Measurements from ENCODE around the gene CALN1.

CALN1 gene

DNA sequence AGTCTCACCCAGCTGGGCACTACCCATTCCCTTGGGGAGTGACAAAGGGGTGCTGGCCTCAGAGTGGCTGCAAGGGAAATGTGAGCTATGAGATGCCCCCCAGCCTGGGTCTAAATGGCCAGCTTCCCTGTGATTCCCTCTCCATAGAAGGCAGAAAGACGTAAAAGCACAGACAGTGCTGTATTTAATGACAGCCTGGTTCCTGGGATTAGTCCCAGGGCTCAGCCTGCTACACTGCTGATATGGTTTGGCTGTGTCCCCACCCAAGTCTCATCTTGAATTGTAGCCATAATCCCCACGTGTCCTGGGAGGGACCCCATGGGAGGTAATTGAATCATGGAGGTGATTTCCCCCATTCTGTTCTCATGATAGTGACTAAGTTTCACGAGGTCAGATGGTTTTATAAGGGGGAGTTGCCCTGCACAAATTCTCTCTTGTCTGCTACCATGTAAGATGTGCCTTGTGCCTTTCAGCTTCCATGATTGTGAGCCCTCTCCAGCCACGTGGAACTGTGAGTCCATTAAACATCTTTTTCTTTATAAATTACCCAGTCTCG lies 23.9 kb upstream of the CALN1 start:
- DNase-seq (ENCODE audit: low read depth), result no peak
- TF ChIP-seq, protein P1, sequence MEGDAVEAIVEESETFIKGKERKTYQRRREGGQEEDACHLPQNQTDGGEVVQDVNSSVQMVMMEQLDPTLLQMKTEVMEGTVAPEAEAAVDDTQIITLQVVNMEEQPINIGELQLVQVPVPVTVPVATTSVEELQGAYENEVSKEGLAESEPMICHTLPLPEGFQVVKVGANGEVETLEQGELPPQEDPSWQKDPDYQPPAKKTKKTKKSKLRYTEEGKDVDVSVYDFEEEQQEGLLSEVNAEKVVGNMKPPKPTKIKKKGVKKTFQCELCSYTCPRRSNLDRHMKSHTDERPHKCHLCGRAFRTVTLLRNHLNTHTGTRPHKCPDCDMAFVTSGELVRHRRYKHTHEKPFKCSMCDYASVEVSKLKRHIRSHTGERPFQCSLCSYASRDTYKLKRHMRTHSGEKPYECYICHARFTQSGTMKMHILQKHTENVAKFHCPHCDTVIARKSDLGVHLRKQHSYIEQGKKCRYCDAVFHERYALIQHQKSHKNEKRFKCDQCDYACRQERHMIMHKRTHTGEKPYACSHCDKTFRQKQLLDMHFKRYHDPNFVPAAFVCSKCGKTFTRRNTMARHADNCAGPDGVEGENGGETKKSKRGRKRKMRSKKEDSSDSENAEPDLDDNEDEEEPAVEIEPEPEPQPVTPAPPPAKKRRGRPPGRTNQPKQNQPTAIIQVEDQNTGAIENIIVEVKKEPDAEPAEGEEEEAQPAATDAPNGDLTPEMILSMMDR (IDR thresholded peaks at IDR 0.05; ENCODE audit: control insufficient read depth, extremely low read depth, insufficient read depth), result no peak
- no peak overlapping the region for H3K4me3 ChIP-seq (ENCODE audit: low read depth, low read length)

DNA sequence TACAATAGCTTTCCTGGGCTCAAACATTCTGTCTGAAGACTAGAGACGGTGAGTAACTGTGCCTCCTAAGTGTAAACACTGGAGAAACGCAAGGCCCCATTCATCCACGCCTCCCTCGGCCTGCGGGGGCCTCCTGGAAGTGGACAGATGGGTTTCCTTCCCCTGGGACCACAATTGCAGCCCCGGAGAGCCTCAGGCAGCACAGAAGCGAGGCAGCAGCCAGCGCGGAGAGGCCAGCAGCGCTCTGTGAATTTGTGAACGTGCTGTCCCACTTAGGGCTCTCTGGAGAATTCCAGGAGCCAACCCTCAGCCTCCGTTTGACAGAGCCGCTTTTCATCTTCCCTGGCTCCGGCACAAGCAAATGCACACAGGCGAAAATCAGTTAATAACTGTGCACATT lies 23.2 kb upstream of the CALN1 start:
- no peak overlapping the region for H3K4me3 ChIP-seq (ENCODE audit: low read depth, low read length)
- no peak for DNase-seq (ENCODE audit: low read depth)
- TF ChIP-seq, protein P1 (IDR thresholded peaks at IDR 0.05; ENCODE audit: control insufficient read depth, extremely low read depth, insufficient read depth), result no peak

DNA sequence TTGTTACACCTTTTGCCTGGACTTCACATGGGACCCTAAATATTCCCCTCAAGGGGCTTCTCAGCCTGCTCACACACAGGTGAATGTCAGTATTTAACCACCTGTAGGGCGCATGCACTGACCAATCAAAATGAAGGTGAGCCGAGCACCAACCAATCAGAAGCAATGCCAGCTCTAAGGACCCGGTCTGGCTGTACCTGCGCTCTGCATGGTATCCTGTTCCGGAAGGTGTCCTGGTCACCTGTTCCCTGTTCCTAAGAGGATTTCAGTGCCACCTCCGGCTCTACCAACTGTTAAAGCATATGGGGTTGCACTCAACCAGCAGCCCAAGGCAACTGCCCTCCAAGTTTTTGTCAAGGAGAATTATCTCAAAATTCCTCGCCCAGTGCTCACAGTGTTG lies 18.4 kb upstream of the CALN1 start:
- TF ChIP-seq, protein P1 (IDR thresholded peaks at IDR 0.05; ENCODE audit: control insufficient read depth, extremely low read depth, insufficient read depth), result no peak
- no peak for DNase-seq (ENCODE audit: low read depth)
- no peak overlapping the region for H3K4me3 ChIP-seq (ENCODE audit: low read depth, low read length)

DNA sequence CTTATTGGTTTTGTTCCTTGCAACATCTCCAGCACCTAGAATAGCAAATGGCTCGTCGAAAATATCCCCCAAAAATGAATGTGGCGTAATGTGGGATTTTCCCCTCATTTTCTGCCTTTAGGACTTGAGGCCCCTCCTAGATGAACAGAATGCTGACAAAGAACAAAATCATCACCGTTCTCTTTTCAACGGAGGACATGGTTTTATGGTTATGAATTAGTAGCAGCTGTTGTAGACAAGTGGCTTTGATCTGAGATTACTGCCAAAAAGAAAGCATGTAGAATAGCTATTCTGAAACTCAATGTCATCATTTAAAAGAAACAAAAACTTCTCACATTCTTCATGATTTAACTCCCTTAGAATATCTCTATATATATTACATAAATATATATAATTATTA lies 17.2 kb upstream of the CALN1 start:
- TF ChIP-seq, protein P1 (IDR thresholded peaks at IDR 0.05; ENCODE audit: control insufficient read depth, extremely low read depth, insufficient read depth), result no peak
- no peak for DNase-seq (ENCODE audit: low read depth)

DNA sequence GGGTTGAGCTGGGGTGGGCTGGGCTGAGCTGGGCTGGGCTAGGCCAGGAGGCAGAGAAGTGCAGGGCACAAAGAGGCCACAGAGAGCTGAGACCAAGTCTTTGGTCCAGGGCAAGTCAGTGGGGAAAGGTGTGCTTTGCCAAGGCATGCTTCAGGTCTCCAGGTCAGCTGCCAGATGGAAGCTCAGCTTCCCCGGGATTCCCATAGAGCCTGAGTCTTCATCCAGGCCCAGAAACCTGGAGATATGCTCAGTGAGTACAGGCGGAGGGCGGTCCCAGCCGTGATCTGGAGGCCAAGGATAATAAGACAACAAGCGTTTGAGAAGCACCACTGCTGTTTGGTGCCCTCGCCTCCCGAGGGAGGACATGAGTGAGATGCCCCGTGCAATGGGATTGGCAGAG lies 4.7 kb upstream of the CALN1 start:
- no peak for DNase-seq (ENCODE audit: low read depth)
- H3K4me3 ChIP-seq (ENCODE audit: low read depth, low read length), result no peak overlapping the region
- TF ChIP-seq, protein P1 (IDR thresholded peaks at IDR 0.05; ENCODE audit: control insufficient read depth, extremely low read depth, insufficient read depth), result no peak

More for the DNA sequence above, 17.2 kb upstream of the CALN1 start:
- H3K4me3 ChIP-seq (ENCODE audit: low read depth, low read length), result no peak overlapping the region

DNA sequence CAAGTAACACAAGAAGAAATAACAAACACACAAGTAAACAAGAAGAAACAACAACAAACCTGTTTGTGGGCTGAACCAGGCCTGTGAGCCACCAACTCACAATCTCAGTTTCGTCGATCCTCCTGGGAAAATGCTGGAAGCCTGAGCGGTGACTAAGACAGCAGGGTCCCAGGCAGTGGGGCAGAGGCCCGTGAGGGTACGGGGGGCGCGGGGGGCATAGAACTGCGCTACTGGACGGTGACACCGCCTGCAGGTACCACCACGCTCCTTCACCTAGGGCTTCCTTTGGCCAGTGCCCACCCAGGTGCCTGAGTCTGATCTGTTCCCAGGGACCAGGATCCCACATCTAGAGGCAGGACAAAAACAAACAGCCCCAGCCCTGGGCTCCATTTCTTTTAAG lies 3.4 kb upstream of the CALN1 start:
- no peak overlapping the region for H3K4me3 ChIP-seq (ENCODE audit: low read depth, low read length)
- TF ChIP-seq, protein P1 (IDR thresholded peaks at IDR 0.05; ENCODE audit: control insufficient read depth, extremely low read depth, insufficient read depth), result no peak

DNA sequence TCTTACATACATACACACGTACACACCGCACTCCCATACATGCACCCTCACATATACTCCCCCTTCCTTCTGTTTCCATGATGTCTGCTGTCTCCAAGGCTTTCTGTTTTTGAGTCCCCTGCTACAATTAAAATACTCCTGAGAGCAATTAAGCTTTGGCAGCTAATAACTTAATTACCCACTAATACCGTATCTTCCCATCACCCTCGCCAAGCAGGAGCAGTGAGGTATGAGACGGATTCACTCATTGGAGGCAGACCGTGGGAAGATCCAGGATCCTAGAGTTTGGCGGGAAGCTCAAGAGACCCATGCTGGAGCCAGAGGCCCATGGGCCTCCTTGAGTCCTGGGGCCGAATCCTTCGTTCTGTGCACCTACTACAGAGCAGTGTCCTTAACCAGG lies 1.7 kb upstream of the CALN1 start:
- no peak overlapping the region for H3K4me3 ChIP-seq (ENCODE audit: low read depth, low read length)
- DNase-seq (ENCODE audit: low read depth), result no peak
- TF ChIP-seq, protein P1 (IDR thresholded peaks at IDR 0.05; ENCODE audit: control insufficient read depth, extremely low read depth, insufficient read depth), result no peak

More for the DNA sequence above, 3.4 kb upstream of the CALN1 start:
- DNase-seq (ENCODE audit: low read depth), result no peak
